GM12874 (cell line): ENCODE measurements around the gene SLC7A1.

Experiments
- TF ChIP-seq, protein P1 (sequence below): IDR thresholded peaks from 2 replicates; pipeline ENCODE4 v1.5.1; 2011; ENCODE audit warnings: low read depth, mild to moderate bottlenecking, control low read depth, low read length, moderate library complexity; ENCODE audit not compliant: insufficient read depth

SLC7A1 gene

DNA sequence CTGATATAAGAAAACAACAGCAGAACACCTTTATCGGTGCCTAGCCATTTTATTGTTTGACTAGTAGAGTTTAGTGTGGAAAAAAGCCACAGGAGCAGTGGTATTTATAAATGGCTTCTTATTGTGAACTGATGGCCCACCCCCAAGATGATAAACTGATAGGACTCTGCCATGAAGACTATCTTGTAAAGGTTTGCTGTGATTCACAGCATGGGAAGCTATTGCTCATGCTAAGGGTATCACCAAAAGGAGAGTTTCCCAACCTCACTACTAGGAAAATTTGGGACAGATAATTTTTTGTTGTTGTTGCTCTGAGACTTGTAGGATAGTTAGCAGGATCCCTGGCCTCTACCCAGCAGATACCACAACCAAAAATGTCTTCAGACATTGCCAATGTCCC, 12.0 kb upstream of the SLC7A1 start:
- TF ChIP-seq, protein P1, sequence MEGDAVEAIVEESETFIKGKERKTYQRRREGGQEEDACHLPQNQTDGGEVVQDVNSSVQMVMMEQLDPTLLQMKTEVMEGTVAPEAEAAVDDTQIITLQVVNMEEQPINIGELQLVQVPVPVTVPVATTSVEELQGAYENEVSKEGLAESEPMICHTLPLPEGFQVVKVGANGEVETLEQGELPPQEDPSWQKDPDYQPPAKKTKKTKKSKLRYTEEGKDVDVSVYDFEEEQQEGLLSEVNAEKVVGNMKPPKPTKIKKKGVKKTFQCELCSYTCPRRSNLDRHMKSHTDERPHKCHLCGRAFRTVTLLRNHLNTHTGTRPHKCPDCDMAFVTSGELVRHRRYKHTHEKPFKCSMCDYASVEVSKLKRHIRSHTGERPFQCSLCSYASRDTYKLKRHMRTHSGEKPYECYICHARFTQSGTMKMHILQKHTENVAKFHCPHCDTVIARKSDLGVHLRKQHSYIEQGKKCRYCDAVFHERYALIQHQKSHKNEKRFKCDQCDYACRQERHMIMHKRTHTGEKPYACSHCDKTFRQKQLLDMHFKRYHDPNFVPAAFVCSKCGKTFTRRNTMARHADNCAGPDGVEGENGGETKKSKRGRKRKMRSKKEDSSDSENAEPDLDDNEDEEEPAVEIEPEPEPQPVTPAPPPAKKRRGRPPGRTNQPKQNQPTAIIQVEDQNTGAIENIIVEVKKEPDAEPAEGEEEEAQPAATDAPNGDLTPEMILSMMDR = no peak

DNA sequence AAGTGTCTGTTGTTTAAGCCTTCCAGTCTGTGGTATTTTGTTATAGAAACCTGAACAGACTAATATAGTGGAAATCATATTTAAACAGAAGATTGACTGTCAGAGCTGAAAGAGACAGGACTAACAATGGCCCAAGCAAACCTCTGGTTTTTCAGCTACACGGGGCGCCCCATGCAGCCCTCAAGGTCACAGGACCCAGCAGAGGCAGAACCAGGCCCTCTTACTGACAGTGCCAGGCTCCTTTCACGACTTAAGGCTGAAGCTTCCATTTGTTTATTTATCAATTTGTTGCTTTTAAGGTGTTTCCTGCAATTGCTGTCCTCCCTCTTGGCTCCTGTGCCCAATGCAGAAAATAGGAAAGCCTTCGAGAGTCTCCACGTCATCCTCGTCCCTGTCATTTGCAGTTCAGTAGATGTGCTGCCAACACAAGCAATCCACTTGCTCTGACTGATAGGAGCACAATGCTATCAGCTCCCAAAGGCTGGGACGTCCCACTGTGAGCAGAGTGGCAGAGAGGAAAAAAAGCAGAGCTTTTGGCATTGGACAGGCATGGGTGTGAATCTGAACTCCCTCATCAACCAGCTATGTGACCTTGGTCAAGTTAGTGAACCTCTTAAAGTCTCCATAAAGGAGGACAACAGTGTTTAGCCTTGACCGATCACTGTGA, 10.5 kb upstream of the SLC7A1 start:
- TF ChIP-seq, protein P1 = no peak

DNA sequence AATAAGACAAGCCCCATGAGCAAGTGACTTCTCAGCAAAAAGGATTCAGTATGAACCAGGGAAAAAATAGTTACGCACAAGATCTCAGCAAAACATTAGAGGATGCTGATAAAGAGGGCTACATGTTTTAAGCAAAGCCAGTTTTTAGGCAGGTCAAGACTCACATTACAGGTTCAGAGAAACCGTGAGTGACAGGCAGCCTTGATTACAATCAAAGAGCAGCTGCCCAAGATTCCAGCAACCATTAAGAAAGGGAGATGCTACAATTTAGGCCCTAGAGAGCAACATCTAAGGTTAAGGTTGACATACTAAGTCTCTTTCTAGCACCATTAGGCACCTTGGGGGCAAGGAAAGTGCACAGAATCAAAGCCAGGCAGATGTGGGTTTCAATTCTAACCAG, 2.8 kb upstream of the SLC7A1 start:
- TF ChIP-seq, protein P1 = no peak

DNA sequence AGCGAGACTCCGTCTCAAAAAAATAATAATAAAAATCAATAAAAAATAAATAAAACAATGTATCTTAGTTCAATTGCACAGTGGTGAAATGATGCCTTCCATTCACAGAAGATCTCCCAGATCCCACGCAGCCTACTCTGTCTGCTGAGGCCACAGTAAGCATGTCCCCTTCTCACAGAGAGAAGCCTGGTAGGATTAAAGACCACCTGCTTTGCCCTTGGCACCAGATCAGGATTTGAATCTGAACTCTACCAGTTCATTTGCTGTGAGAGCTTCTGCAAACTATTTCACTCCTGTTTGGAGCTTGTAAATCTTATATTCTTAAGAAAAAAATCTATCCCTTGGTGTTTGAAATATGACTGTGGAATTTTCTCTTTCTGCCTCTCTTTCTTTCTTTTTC, 2.2 kb upstream of the SLC7A1 start:
- TF ChIP-seq, protein P1 = no peak

DNA sequence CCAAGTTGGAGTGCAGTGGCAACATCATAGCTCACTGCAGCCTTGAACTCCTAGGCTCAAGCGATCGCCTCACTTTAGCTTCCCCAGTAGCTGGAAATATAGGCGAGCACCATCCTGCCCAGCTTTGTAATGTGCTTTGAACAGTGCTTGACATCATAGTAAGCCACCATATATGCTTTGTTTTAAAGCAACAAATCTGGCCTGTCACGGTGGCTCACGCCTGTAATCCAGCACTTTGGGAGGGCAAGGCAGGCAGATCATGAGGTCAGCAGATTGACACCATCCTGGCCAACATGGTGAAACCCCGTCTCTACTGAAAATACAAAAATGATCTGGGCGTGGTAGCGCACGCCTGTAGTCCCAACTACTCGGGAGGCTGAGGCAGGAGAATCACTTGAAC, 1.8 kb upstream of the SLC7A1 start:
- TF ChIP-seq, protein P1 = no peak

DNA sequence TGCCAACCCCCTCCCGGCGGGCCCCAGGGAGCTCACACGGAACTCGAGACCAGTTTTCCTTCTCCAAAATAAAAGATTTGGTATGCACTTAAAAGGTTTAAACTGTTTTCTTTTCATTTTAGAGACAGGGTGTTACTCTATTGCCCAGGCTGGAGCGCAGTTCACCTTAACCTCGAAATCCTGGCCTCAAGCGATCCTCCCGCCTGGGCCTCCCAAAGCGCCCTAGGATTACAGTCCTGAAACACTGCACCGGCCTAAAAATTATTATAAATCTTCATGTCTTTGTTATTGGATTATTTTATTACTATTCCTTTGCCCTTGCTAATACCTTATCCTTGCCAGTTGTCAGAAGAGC, 553 bp upstream of the SLC7A1 start:
- TF ChIP-seq, protein P1 = no peak

DNA sequence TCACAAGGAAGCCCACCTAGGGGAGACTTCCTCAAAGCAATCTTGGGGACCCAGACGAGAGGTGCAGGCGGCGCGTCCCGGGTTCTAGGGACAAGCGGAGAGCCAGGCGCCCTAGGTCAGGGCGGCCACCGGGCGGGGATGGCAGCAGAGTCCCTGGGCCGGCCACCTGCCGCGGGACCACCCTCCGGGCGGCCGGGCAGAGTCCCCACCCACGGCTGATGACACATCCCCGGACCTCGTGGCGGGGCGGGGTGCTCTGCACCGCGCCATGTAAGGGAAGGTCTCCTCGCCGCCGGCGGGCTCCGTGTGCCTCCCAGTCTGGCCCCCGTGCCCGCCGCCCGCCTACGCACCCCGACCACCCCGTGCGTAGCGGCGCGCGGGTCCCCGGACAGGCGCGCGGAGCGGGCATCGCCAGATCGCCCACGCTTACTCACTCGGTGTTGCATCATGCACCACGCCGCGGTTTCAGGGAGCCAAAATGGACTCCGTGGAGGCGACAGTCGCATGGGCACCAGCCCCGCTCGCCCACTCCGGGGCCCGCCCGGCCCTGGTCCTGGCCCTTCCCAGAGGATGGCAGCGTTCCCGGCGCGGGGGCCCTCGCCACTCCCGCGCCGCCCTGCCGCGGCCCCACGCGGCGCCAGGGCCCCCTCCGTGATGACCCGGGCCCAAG, 643 bp downstream of the SLC7A1 start:
- TF ChIP-seq, protein P1 = no peak
